ENCODE results near the gene RYR3. TPM values are rescaled to one million over a fixed set of nuclear protein-coding genes. Genes with fewer than 3 reads are reported as not detected.

The RYR3 gene
- total and polyA plus RNA-seq, 2 of the 13 experiments (the other 11 are each of a cell fraction or from before 2014, with no cell fraction given): not detected

GRCh38 chr15:33910741-33911140, 600.0 kb downstream of the RYR3 start:
- Histone ChIP-seq H4K20me1 (ENCODE audit: insufficient read depth, low read length) (no peaks in the 10 kb centered on the region), H3K9me3 (ENCODE audit: low read length) (no peaks in the 10 kb centered on the region), H3K4me1 (ENCODE audit: insufficient read depth, low read length) (peaks cover 7% of the 10 kb centered on the region; the same call in 1 of the 2 replicates), H3K9ac (ENCODE audit: insufficient read depth, low read depth, low read length) (no peak overlapping the region), H3K36me3 (replicated peaks in 1 of 2; ENCODE audit: control insufficient read depth in 1 of 2, insufficient read depth in 2 of 2, low read length in 2 of 2) (no peaks in the 10 kb centered on the region), H3K4me3 (replicated peaks in 1 of 3; ENCODE audit: insufficient read depth in 1 of 3, low read depth in 2 of 3, low read length in 3 of 3) (no peak overlapping the region), H2AFZ (ENCODE audit: low read length) (no peak overlapping the region), H3K79me2 (ENCODE audit: insufficient read depth, low read length) (no peaks in the 10 kb centered on the region), H3K27me3 (ENCODE audit: control insufficient read depth in 1 of 2, insufficient read depth in 2 of 2, low read length in 2 of 2) (no peaks in the 10 kb centered on the region), H3K4me2 (ENCODE audit: low read depth, low read length) (no peak overlapping the region), H3K27ac (ENCODE audit: extremely low read length, insufficient read depth, low read length) (no peak overlapping the region)
- in situ Hi-C loops (cut with HindIII; ENCODE audit: extremely low pct_ligation_motif_present, low pct_unique_long_range_greater_than_20kb) (no loop called here), intact Hi-C loops (cut with micrococcal nuclease; ENCODE audit: unreplicated experiment) (no loop called here)
- ATAC-seq (no peak), DNase-seq (ENCODE audit: low spot score) (no peak), FAIRE-seq (no peak)
- POLR2A ChIA-PET: no interaction called here
- TF ChIP-seq MYC (CRISPR knock-in tag; IDR thresholded peaks at IDR 0.05; ENCODE audit: borderline replicate concordance): no peak
- no peak for TF ChIP-seq ZNF12 (CRISPR knock-in tag; IDR thresholded peaks at IDR 0.05)
- TF ChIP-seq FOXO1 (CRISPR knock-in tag; IDR thresholded peaks at IDR 0.05): no peak
- TF ChIP-seq KAT2B (IDR thresholded peaks at IDR 0.05; ENCODE audit: borderline replicate concordance, low read depth, low read length): no peak
- no peak for TF ChIP-seq GFI1 (CRISPR knock-in tag; IDR thresholded peaks at IDR 0.05; ENCODE audit: borderline replicate concordance)
- no peak for TF ChIP-seq ZNF615 (CRISPR knock-in tag; IDR thresholded peaks at IDR 0.05; ENCODE audit: borderline replicate concordance)
- no peak for TF ChIP-seq NR2F6 (IDR thresholded peaks at IDR 0.05)
- no peak for TF ChIP-seq NR2F6 (CRISPR knock-in tag; IDR thresholded peaks at IDR 0.05)
- no peak for TF ChIP-seq ZBTB26 (CRISPR knock-in tag; IDR thresholded peaks at IDR 0.05; ENCODE audit: borderline replicate concordance)
- TF ChIP-seq ZNF713 (CRISPR knock-in tag; IDR thresholded peaks at IDR 0.05): no peak
- TF ChIP-seq NFKBIZ (CRISPR knock-in tag; IDR thresholded peaks at IDR 0.05): no peak
- TF ChIP-seq NONO (IDR thresholded peaks at IDR 0.05): no peak
- no peak for TF ChIP-seq NONO (CRISPR knock-in tag; conservative IDR thresholded peaks at IDR 0.05)
- no peak for TF ChIP-seq ZNF260 (CRISPR knock-in tag; IDR thresholded peaks at IDR 0.05; ENCODE audit: borderline replicate concordance, low read depth)
- no TSS peak for BruUV-seq (replicated peaks)
- CTCF ChIA-PET (ENCODE audit: low intra/inter-chr PET ratio, low total read pairs): no interaction called here
- WGBS (ENCODE audit: low lambda C conversion rate): 89% methylated on average over 3 of the region's 3 CpGs

All from HepG2 (cell line).